Chondrocyte (in vitro differentiated cells): Measurements from ENCODE around the gene SCN8A. TPM values are rescaled to one million over a fixed set of nuclear protein-coding genes. Genes with fewer than 3 reads are reported as not detected.

Source experiments
- DNase-seq: peaks from one replicate; pipeline ENCODE4 v3.0.0; 2021; ENCODE audit warnings: mixed read lengths, low spot score
- H3K27ac Mint-ChIP-seq: one replicate; pipeline ENCODE4 v1.8.0; 2021; ENCODE audit warnings: mild to moderate bottlenecking, moderate library complexity, mixed read lengths; ENCODE audit not compliant: unreplicated experiment
- H3K27me3 Mint-ChIP-seq: 2 replicates; pipeline ENCODE4 v1.8.0; 2021; ENCODE audit warnings: low read depth, mixed read lengths
- H3K36me3 Mint-ChIP-seq: 2 replicates; pipeline ENCODE4 v1.8.0; 2021; ENCODE audit warnings: low read depth, mixed read lengths
- H3K4me1 Mint-ChIP-seq: 2 replicates; pipeline ENCODE4 v1.8.0; 2021; ENCODE audit warnings: low read depth, mild to moderate bottlenecking, mixed read lengths
- H3K4me3 Mint-ChIP-seq: one replicate; pipeline ENCODE4 v1.8.0; 2021; ENCODE audit warnings: mild to moderate bottlenecking, moderate library complexity, mixed read lengths; ENCODE audit not compliant: unreplicated experiment
- H3K9me3 Mint-ChIP-seq: 2 replicates; pipeline ENCODE4 v1.8.0; 2021; ENCODE audit warnings: low read depth, mixed read lengths
- total RNA-seq: library from RNA; stranded (reverse); gene quantifications from 3 replicates; pipeline ENCODE4 v1.2.1, GENCODE V29; 2021
- TF ChIP-seq, protein P1 (sequence below): fragments of 200-600 bp; sonication (generic); IDR thresholded peaks from 2 replicates; pipeline ENCODE4 v1.5.0; 2021; ENCODE audit warnings: antibody characterized with exemption, mild to moderate bottlenecking, moderate library complexity

The SCN8A gene
- total RNA-seq, 1 donor from 2014 or later = 4.4 TPM

DNA sequence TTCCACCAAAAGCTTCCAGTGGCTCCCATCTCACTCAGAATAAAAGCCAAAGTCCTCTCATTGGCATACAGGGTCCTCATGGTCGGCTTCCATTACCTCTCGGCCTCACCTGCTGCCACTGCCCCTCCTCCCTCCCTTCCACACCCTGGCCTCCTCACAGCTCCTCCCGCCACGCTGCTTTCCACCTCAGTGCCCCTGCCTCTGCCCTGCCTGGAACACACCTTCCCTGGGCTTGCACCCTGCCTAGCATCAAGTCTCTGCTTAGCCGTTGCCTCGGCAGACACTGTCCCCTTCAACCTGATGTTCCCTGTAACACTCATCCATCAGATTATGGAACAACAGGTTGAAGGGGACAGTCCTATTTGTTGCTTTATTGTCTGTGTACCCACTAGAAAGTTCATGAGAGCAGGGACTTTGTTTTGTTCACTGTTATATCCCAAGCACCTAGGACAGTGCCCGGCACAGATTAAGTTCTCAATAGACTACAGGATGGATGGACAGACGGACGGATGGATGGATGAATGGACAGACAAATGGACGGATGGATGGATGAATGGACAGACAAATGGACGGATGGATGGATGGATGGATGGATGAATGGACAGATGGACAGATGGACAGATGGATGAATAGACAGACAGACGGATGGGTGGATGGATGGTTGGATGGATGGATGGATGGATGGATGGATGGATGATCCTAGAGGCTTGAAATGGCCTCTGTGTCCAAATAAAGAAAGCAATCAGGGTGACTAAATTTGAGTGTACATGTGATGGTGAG lies 242.6 kb downstream of the SCN8A start:
- peaks cover 53% of the 10 kb centered on the region for H3K27me3 Mint-ChIP-seq
- H3K36me3 Mint-ChIP-seq = no peaks in the 10 kb centered on the region
- DNase-seq = no peak
- H3K27ac Mint-ChIP-seq = no peak overlapping the region
- H3K4me1 Mint-ChIP-seq = no peaks in the 10 kb centered on the region
- TF ChIP-seq, protein P1, sequence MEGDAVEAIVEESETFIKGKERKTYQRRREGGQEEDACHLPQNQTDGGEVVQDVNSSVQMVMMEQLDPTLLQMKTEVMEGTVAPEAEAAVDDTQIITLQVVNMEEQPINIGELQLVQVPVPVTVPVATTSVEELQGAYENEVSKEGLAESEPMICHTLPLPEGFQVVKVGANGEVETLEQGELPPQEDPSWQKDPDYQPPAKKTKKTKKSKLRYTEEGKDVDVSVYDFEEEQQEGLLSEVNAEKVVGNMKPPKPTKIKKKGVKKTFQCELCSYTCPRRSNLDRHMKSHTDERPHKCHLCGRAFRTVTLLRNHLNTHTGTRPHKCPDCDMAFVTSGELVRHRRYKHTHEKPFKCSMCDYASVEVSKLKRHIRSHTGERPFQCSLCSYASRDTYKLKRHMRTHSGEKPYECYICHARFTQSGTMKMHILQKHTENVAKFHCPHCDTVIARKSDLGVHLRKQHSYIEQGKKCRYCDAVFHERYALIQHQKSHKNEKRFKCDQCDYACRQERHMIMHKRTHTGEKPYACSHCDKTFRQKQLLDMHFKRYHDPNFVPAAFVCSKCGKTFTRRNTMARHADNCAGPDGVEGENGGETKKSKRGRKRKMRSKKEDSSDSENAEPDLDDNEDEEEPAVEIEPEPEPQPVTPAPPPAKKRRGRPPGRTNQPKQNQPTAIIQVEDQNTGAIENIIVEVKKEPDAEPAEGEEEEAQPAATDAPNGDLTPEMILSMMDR = no peak
- no peaks in the 10 kb centered on the region for H3K9me3 Mint-ChIP-seq
- H3K4me3 Mint-ChIP-seq = no peak overlapping the region

DNA sequence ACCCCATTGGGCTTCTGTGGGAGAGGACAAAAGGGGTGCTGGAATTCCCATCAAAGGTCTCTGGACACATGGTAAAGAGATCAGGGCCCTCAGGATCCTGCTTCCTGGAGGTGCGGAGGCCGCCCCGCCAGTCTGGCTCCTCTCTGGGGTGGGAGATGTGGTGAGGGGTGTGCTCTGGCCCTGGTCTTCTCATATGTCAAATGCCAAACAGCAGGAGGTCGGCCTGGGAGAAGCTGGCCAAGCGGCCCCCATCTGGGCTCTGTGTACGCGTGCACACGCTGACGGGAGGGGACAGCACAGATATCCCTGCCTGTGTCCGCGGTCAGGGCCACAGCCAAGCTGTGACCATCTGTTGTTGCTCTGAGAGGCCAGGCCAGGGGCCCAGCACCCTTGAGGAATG lies 243.4 kb downstream of the SCN8A start:
- H3K27ac Mint-ChIP-seq = no peak overlapping the region
- H3K27me3 Mint-ChIP-seq = peaks cover 56% of the 10 kb centered on the region
- H3K36me3 Mint-ChIP-seq = no peaks in the 10 kb centered on the region
- H3K9me3 Mint-ChIP-seq = no peaks in the 10 kb centered on the region
- no peak for DNase-seq
- TF ChIP-seq, protein P1 = no peak
- no peaks in the 10 kb centered on the region for H3K4me1 Mint-ChIP-seq
- no peak overlapping the region for H3K4me3 Mint-ChIP-seq

DNA sequence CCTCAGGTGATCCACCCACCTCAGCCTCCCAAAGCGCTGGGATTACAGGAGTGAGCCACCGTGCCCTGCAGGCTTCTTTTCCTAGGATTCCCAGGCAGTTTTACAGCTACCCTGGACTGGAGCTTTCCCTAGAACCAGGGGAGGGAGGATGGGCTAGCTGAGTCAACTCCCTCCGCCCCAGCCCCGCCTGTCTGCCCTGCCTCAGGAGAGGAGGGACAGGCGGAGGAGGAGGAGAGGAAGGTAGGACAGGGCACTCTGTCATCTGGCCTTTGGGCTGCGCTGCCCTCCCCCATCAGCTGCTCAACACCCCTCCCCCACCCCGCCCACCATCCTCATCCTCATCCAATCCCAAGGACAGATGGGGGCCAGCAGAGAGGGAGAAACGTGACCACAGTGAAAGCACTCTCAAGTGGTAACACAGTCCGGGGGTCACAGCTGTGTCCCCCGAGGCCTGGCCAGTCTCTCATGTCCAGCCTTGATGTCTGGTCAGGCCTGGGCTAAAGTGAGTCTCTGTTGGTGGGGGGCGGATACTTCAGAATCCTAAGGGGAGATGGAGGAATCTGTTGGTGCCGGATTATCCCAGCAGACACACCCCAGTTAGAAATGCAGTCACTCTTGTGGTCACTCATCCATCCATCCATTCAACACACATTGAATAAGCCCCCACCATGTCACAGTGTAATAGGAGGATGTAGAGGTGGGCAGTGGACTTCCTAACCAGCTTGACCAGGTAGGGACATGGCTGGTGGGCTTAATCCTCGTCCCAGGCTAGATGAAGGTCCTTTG lies 245.2 kb downstream of the SCN8A start:
- H3K36me3 Mint-ChIP-seq = no peaks in the 10 kb centered on the region
- no peak for DNase-seq
- no peaks in the 10 kb centered on the region for H3K4me1 Mint-ChIP-seq
- TF ChIP-seq, protein P1 = no peak
- no peaks in the 10 kb centered on the region for H3K9me3 Mint-ChIP-seq
- H3K4me3 Mint-ChIP-seq = no peak overlapping the region
- no peak overlapping the region for H3K27ac Mint-ChIP-seq
- peaks cover 57% of the 10 kb centered on the region for H3K27me3 Mint-ChIP-seq

DNA sequence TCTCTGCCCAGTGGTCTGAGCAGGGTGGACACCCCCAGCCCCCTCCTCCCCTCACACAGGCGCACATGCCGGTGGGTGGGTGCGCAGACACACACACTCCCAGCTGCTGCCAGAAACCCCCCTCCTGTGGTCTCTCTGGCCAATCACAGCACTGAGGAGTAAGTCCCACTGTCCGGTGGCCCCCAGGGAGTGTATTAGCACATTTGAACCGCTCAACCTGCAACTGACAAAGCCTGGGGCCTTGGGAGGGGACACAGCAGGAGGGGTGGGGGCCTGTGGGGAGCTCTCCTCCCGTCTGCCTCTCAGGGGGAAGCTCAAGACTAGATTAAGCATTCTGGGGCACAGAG lies 245.8 kb downstream of the SCN8A start:
- H3K27me3 Mint-ChIP-seq = peaks cover 57% of the 10 kb centered on the region

DNA sequence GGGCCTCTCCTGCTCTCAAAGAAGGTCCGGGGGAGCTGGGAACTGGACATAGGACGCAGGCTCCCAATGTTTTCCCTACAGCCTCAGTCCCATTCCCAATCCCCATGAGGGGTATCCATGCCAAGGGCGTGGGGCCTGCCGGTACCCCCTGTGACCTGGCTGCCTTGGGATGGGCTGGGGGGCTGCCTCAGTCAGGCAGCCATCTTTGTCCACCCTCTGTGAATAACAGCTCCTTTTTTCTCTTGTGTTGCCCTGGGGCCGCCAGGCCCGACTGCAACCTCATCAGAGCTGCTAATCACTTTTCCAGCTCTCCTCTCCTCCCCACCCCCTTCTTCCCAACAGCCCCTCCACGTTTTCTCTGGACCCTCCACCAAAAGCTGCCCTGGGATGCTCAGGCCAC lies 246.3 kb downstream of the SCN8A start:
- H3K9me3 Mint-ChIP-seq = no peaks in the 10 kb centered on the region
- TF ChIP-seq, protein P1 = no peak
- no peaks in the 10 kb centered on the region for H3K4me1 Mint-ChIP-seq
- DNase-seq = no peak
- H3K27me3 Mint-ChIP-seq = peaks cover 59% of the 10 kb centered on the region
- H3K4me3 Mint-ChIP-seq = no peak overlapping the region
- H3K27ac Mint-ChIP-seq = no peak overlapping the region
- H3K36me3 Mint-ChIP-seq = no peaks in the 10 kb centered on the region

More for the DNA sequence above, 245.8 kb downstream of the SCN8A start:
- Mint-ChIP-seq H3K9me3 (no peaks in the 10 kb centered on the region), H3K4me1 (no peaks in the 10 kb centered on the region), H3K4me3 (no peak overlapping the region), H3K36me3 (no peaks in the 10 kb centered on the region), H3K27ac (no peak overlapping the region)
- TF ChIP-seq, protein P1 = no peak
- no peak for DNase-seq
